GM12878 (cell line): ENCODE measurements around the gene DNAJC18. TPM values are rescaled to one million over a fixed set of nuclear protein-coding genes. Genes with fewer than 3 reads are reported as not detected.
A peak's percentile ranks its signal among the peaks of the same experiment; 100 is the strongest.

Source experiments
- CBX5 ChIP-seq: sonication (generic); IDR thresholded peaks from 2 replicates; pipeline ENCODE4 v1.6.1; 2016; ENCODE audit warnings: low read depth, moderate library complexity, mild to moderate bottlenecking, inconsistent platforms
- DPF2 ChIP-seq: fragments of 450-650 bp; IDR thresholded peaks from 2 replicates; pipeline ENCODE4 v1.6.1; 2017; ENCODE audit warnings: mild to moderate bottlenecking
- EED ChIP-seq: sonication (generic); IDR thresholded peaks from 2 replicates; pipeline ENCODE4 v1.6.1; 2016; ENCODE audit warnings: antibody characterized with exemption, low read depth
- IKZF1 ChIP-seq: fragments of 450-650 bp; conservative IDR thresholded peaks from 2 replicates; pipeline ENCODE4 v1.6.1; 2017; ENCODE audit warnings: antibody characterized with exemption, mild to moderate bottlenecking
- IKZF2 ChIP-seq, 2 experiments: fragments of 450-650 bp; IDR thresholded peaks; 2 replicates each; pipeline ENCODE4 v1.6.1; 2017; ENCODE audit warnings: mild to moderate bottlenecking in 2 of 2, moderate library complexity in 2 of 2
- IRF4 ChIP-seq: IDR thresholded peaks from 2 replicates; pipeline ENCODE4 v1.6.1; 2011; ENCODE audit warnings: low read depth, low read length
- MYB ChIP-seq: fragments of 150-350 bp; IDR thresholded peaks from 2 replicates; pipeline ENCODE4 v1.6.1; 2014; ENCODE audit warnings: mild to moderate bottlenecking, low read depth, low read length, borderline replicate concordance
- NR2C1 ChIP-seq: fragments of 450-650 bp; IDR thresholded peaks from 2 replicates; pipeline ENCODE4 v1.6.1; 2017; ENCODE audit warnings: antibody characterized with exemption, mild to moderate bottlenecking, moderate library complexity
- NR2C2 ChIP-seq: IDR thresholded peaks from 2 replicates; pipeline ENCODE4 v1.6.1; 2011; ENCODE audit warnings: borderline replicate concordance, low read depth; ENCODE audit not compliant: control insufficient read depth, insufficient read length
- PAX8 ChIP-seq: fragments of 450-650 bp; IDR thresholded peaks from 2 replicates; pipeline ENCODE4 v1.6.1; 2017; ENCODE audit warnings: mild to moderate bottlenecking, moderate library complexity
- POLR2A ChIP-seq: IDR thresholded peaks from 2 replicates; pipeline ENCODE4 v1.6.1; 2011; ENCODE audit warnings: low read depth, mild to moderate bottlenecking, low read length
- RAD21 ChIP-seq: IDR thresholded peaks from 2 replicates; pipeline ENCODE4 v1.6.1; 2011; ENCODE audit warnings: mild to moderate bottlenecking, low read depth, low read length, moderate library complexity; ENCODE audit not compliant: insufficient read depth
- RFX5 ChIP-seq: IDR thresholded peaks from 2 replicates; pipeline ENCODE4 v1.6.1; 2011; ENCODE audit warnings: low read depth, low read length, improper control_type of control experiment
- RUNX3 ChIP-seq: IDR thresholded peaks from 2 replicates; pipeline ENCODE4 v1.6.1; 2012; ENCODE audit warnings: low read length, inconsistent platforms
- SMC3 ChIP-seq: IDR thresholded peaks from 2 replicates; pipeline ENCODE4 v1.6.1; 2011; ENCODE audit warnings: low read length, improper control_type of control experiment, borderline replicate concordance
- SRF ChIP-seq, 2 experiments: IDR thresholded peaks; 2 replicates each; pipeline ENCODE4 v1.6.1; 2011; ENCODE audit warnings: low read depth in 2 of 2, low read length in 2 of 2, mild to moderate bottlenecking in 1 of 2, moderate library complexity in 1 of 2
- TARDBP ChIP-seq: IDR thresholded peaks from 2 replicates; pipeline ENCODE4 v1.6.1; 2016; ENCODE audit warnings: borderline replicate concordance
- TCF7 ChIP-seq: IDR thresholded peaks from 2 replicates; pipeline ENCODE4 v1.6.1; 2014; ENCODE audit warnings: antibody characterized with exemption, borderline replicate concordance
- polyA plus RNA-seq, 11 experiments: library from polyadenylated mRNA; depleted of rRNA in 4 of 11; unstranded in 6 of 11; stranded (reverse) in 5 of 11; fragments of >200 nt; fragmentation: Nextera tagmentation in 4 of 11; fragmentation: Illumina TruSeq in 1 of 11; extraction: Ambion mirVana in 4 of 11; extraction: Trizol in 1 of 11; gene quantifications; 1 replicate in 1 of 11; 2 replicates in 10 of 11; pipeline versions ENCODE4 v1.2.1 to v1.2.3, GENCODE V29; 2011 to 2016; ENCODE audit warnings: inconsistent platforms in 2 of 11, missing spikeins in 2 of 11, low read depth in 1 of 11
- total RNA-seq, 4 experiments: library from RNA; depleted of rRNA in 3 of 4; stranded (reverse); fragments of >200 nt in 3 of 4; fragmentation: Illumina TruSeq in 1 of 4; extraction: Trizol in 1 of 4; gene quantifications; 2 replicates each; pipeline versions ENCODE4 v1.2.1 to v1.2.3, GENCODE V29; 2013 to 2021
- TF ChIP-seq, protein P1 (sequence below): fragments of 450-650 bp; IDR thresholded peaks from 2 replicates; pipeline ENCODE4 v1.6.1; 2016; ENCODE audit warnings: mild to moderate bottlenecking, moderate library complexity, borderline replicate concordance
- TF ChIP-seq, protein P2 (sequence below): IDR thresholded peaks from 2 replicates; pipeline ENCODE4 v1.6.1; 2011; ENCODE audit warnings: borderline replicate concordance, low read depth, mild to moderate bottlenecking, moderate library complexity, mixed read lengths, low read length; ENCODE audit not compliant: insufficient read depth; ENCODE audit errors: extremely low read length
- TF ChIP-seq, protein P3 (sequence below): fragments of 450-650 bp; formaldehyde crosslinking; IDR thresholded peaks from 2 replicates; pipeline ENCODE4 v1.5.0; 2022; ENCODE audit warnings: mild to moderate bottlenecking, missing genetic modification characterization
- TF ChIP-seq, protein P4 (sequence below): fragments of 450-650 bp; conservative IDR thresholded peaks from 2 replicates; pipeline ENCODE4 v1.6.1; 2017; ENCODE audit warnings: mild to moderate bottlenecking, moderate library complexity

DNAJC18 gene
- total and polyA plus RNA-seq, 10 of the 15 experiments (the other 5 are each of a cell fraction or from before 2014, with no cell fraction given): 6.4 to 26.7 (median 17.7) TPM

DNA sequence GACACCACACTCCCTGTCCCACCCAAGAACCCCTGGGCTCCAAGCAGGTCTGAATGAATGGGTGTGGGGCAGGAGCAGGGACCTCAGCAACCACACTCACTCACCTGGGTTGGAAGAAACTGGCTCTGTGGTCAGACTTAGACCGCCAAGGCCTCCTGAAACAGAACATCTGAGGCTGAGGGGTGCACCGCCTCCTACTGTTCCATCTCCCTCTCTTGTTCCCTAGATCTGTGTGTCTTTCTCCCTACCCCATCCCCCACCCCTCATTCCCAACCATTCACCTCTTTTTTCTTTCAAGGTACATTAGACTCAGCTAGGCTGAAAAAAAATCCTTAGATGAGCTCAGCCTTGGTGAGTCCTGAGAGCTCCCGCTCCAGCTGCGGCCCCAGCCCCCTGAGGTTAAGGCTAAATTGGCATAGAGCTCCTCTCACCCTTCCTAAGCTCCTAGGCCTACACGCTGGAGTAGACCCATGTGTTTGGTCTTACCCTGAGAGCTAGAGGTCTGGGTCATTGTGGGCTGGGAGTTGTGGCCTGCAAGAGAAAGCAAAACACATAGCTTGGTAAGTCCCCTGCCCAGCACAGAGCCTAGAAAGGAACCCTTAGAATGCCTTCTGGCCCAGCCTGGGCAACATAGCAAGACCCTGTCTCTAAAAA is 18.5 kb upstream of the DNAJC18 start (continued):
- TF ChIP-seq, protein P1, sequence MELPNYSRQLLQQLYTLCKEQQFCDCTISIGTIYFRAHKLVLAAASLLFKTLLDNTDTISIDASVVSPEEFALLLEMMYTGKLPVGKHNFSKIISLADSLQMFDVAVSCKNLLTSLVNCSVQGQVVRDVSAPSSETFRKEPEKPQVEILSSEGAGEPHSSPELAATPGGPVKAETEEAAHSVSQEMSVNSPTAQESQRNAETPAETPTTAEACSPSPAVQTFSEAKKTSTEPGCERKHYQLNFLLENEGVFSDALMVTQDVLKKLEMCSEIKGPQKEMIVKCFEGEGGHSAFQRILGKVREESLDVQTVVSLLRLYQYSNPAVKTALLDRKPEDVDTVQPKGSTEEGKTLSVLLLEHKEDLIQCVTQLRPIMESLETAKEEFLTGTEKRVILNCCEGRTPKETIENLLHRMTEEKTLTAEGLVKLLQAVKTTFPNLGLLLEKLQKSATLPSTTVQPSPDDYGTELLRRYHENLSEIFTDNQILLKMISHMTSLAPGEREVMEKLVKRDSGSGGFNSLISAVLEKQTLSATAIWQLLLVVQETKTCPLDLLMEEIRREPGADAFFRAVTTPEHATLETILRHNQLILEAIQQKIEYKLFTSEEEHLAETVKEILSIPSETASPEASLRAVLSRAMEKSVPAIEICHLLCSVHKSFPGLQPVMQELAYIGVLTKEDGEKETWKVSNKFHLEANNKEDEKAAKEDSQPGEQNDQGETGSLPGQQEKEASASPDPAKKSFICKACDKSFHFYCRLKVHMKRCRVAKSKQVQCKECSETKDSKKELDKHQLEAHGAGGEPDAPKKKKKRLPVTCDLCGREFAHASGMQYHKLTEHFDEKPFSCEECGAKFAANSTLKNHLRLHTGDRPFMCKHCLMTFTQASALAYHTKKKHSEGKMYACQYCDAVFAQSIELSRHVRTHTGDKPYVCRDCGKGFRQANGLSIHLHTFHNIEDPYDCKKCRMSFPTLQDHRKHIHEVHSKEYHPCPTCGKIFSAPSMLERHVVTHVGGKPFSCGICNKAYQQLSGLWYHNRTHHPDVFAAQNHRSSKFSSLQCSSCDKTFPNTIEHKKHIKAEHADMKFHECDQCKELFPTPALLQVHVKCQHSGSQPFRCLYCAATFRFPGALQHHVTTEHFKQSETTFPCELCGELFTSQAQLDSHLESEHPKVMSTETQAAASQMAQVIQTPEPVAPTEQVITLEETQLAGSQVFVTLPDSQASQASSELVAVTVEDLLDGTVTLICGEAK: no peak
- peak; percentile 96 for TF ChIP-seq RUNX3
- no peak for TF ChIP-seq RAD21
- TF ChIP-seq IKZF2 (IDR thresholded peaks at IDR 0.05): peak; percentile 73 to 78
- peak; percentile 50; the same call in 1 of the 2 replicates for TF ChIP-seq DPF2
- TF ChIP-seq SMC3: no peak
- TF ChIP-seq CBX5: no peak
- TF ChIP-seq PAX8: no peak
- peak; percentile 89 for TF ChIP-seq EED
- TF ChIP-seq, protein P2, sequence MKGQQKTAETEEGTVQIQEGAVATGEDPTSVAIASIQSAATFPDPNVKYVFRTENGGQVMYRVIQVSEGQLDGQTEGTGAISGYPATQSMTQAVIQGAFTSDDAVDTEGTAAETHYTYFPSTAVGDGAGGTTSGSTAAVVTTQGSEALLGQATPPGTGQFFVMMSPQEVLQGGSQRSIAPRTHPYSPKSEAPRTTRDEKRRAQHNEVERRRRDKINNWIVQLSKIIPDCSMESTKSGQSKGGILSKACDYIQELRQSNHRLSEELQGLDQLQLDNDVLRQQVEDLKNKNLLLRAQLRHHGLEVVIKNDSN: no peak
- no peak for TF ChIP-seq SRF (IDR thresholded peaks at IDR 0.05; ENCODE audit: low read depth in 2 of 2, low read length in 2 of 2)
- no peak for TF ChIP-seq MYB
- TF ChIP-seq IRF4: peak; percentile 48; the same call in 1 of the 2 replicates
- no peak for TF ChIP-seq TCF7
- TF ChIP-seq NR2C2: no peak
- TF ChIP-seq, protein P3, sequence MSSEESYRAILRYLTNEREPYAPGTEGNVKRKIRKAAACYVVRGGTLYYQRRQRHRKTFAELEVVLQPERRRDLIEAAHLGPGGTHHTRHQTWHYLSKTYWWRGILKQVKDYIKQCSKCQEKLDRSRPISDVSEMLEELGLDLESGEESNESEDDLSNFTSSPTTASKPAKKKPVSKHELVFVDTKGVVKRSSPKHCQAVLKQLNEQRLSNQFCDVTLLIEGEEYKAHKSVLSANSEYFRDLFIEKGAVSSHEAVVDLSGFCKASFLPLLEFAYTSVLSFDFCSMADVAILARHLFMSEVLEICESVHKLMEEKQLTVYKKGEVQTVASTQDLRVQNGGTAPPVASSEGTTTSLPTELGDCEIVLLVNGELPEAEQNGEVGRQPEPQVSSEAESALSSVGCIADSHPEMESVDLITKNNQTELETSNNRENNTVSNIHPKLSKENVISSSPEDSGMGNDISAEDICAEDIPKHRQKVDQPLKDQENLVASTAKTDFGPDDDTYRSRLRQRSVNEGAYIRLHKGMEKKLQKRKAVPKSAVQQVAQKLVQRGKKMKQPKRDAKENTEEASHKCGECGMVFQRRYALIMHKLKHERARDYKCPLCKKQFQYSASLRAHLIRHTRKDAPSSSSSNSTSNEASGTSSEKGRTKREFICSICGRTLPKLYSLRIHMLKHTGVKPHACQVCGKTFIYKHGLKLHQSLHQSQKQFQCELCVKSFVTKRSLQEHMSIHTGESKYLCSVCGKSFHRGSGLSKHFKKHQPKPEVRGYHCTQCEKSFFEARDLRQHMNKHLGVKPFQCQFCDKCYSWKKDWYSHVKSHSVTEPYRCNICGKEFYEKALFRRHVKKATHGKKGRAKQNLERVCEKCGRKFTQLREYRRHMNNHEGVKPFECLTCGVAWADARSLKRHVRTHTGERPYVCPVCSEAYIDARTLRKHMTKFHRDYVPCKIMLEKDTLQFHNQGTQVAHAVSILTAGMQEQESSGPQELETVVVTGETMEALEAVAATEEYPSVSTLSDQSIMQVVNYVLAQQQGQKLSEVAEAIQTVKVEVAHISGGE (CRISPR knock-in tag): no peak
- TF ChIP-seq NR2C1: no peak
- TF ChIP-seq POLR2A: no peak
- TF ChIP-seq, protein P4, sequence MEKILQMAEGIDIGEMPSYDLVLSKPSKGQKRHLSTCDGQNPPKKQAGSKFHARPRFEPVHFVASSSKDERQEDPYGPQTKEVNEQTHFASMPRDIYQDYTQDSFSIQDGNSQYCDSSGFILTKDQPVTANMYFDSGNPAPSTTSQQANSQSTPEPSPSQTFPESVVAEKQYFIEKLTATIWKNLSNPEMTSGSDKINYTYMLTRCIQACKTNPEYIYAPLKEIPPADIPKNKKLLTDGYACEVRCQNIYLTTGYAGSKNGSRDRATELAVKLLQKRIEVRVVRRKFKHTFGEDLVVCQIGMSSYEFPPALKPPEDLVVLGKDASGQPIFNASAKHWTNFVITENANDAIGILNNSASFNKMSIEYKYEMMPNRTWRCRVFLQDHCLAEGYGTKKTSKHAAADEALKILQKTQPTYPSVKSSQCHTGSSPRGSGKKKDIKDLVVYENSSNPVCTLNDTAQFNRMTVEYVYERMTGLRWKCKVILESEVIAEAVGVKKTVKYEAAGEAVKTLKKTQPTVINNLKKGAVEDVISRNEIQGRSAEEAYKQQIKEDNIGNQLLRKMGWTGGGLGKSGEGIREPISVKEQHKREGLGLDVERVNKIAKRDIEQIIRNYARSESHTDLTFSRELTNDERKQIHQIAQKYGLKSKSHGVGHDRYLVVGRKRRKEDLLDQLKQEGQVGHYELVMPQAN: no peak
- no peak for TF ChIP-seq RFX5
- peak; percentile 75 for TF ChIP-seq IKZF1
- TF ChIP-seq TARDBP: no peak
